Heart left ventricle (tissue), 16 donors: ENCODE data around the gene CCNQ. TPM values are rescaled to one million over a fixed set of nuclear protein-coding genes. Genes with fewer than 3 reads are reported as not detected.

ENCODE experiments used
- ATAC-seq, 4 donors: fragments of 200-7000 bp; cut with Tn5 transposase; one replicate each; pipeline ENCODE4 v1.9.1; 2020 to 2022; ENCODE audit warnings: moderate library complexity in 4 of 4, mild to moderate bottlenecking in 3 of 4, moderate number of reproducible peaks in 1 of 4
- DNase-seq, 5 donors: peaks; one replicate each; pipeline ENCODE4 v3.0.0-alpha.2; 2020
- H3K27ac ChIP-seq, 12 donors: fragments of 200-600 bp; sonication (generic) in 4 of 12; one replicate each; pipeline versions ENCODE4 v1.5.0 to v1.8.0; 2016 to 2022; ENCODE audit warnings: mild to moderate bottlenecking in 2 of 12
- H3K27me3 ChIP-seq, 9 donors: fragments of 200-600 bp; sonication (generic) in 2 of 9; one replicate each; pipeline versions ENCODE4 v1.5.1 to v1.8.0; 2016 to 2022; ENCODE audit warnings: mild to moderate bottlenecking in 3 of 9
- H3K36me3 ChIP-seq, 9 donors: fragments of 200-600 bp; sonication (generic) in 2 of 9; one replicate each; pipeline versions ENCODE4 v1.5.0 to v1.8.0; 2018 to 2022; ENCODE audit warnings: mild to moderate bottlenecking in 2 of 9
- H3K4me1 ChIP-seq, 12 donors: fragments of 200-600 bp; sonication (generic) in 4 of 12; one replicate each; pipeline versions ENCODE4 v1.5.0 to v1.8.0; 2016 to 2022; ENCODE audit warnings: mild to moderate bottlenecking in 3 of 12
- H3K4me3 ChIP-seq, 12 donors: fragments of 200-600 bp; sonication (generic) in 4 of 12; one replicate each; pipeline versions ENCODE4 v1.5.0 to v1.8.0; 2017 to 2022; ENCODE audit warnings: mild to moderate bottlenecking in 9 of 12, moderate library complexity in 4 of 12
- H3K9me3 ChIP-seq, 12 donors: fragments of 200-600 bp; sonication (generic) in 4 of 12; one replicate each; pipeline versions ENCODE4 v1.5.0 to v1.8.0; 2016 to 2022; ENCODE audit warnings: mild to moderate bottlenecking in 1 of 12
- POLR2A ChIP-seq, 2 donors: fragments of 450-650 bp; IDR thresholded peaks; one replicate each; pipeline ENCODE4 v1.6.1; 2017; ENCODE audit warnings: antibody characterized with exemption in 2 of 2, mild to moderate bottlenecking in 2 of 2, moderate library complexity in 2 of 2
- WGBS, 4 donors: extraction: QIAGEN DNeasy Blood & Tissue Kit in 2 of 4; methylation state at CpG; one replicate each; pipeline versions ENCODE4 v1.1.5 to v1.1.7; 2013 to 2018; 5-methylcytosine and 5-hydroxymethylcytosine counted together
- intact Hi-C, 10 donors: fragments of 100-400 bp; cut with DNase I; formaldehyde crosslinking; loops; one replicate each; pipeline versions ENCODE4 v1.11.1 to v1.14.2; 2022
- polyA plus RNA-seq, 2 donors: library from polyadenylated mRNA; stranded (reverse); fragments of 200-250 nt; gene quantifications; one replicate each; pipeline ENCODE4 v1.2.3, GENCODE V29; 2013
- total RNA-seq, 9 donors: library from RNA; depleted of rRNA in 2 of 9; stranded (reverse); fragments of >200 nt in 2 of 9; fragmentation: NEBNext Ultra II Directional in 3 of 9; extraction: Animal tissue kit (Norgen Biotek cat#: 25700) in 3 of 9; gene quantifications; one replicate each; pipeline versions ENCODE4 v1.1.0 to v1.2.4, GENCODE V29; 2016 to 2023
- TF ChIP-seq, protein P1 (sequence below), 12 donors: fragments of 200-600 bp; sonication (generic) in 4 of 12; IDR thresholded peaks; one replicate each; pipeline versions ENCODE4 v1.5.0 to v1.8.0; 2018 to 2022; ENCODE audit warnings: antibody characterized with exemption in 12 of 12, mild to moderate bottlenecking in 5 of 12
- donor health status: ischemic (EF 13 %, LVEDD 7.1; RV severe dilation, severe dysfunction).
- donor health status: healthy with polysubstance abuse.
- donor health status: DM: no; HTN: yes; CAD: no.
- donor health status: DM: no; HTN: no; CAD: no.
- donor health status: ischemic (EF 25% LVEDD 6.9; RV normal size, moderate dysfunction).
- donor health status: ischemic (EF 25% LVEDD 5.7; RV mildly dilated, moderate dysfunction).
- donor health status: healthy.
- donor health status: DM: yes; HTN: yes; CAD: no.
- donor health status: ischemic (EF 35%, LVEDD 5.7; RV mildly dilated, moderate dysfunction).
- donor health status: nonischemic (EF 11% LVEDD 7.7; RV severe dilation, severe dysfunction).
- donor health status: DM: yes; HTN: yes; CAD: no.
- donor health status: PGD.
- donor health status: ischemic (EF 29% LVEDD 5.4; RV normal size, mild dysfunction).
- donor health status: nonischemic (EF 23%, LVEDD 6.1; RV moderate dilation, normal function).

CCNQ gene
- total and polyA plus RNA-seq, 11 donors, result 16.2 to 126 (median 46.5) TPM

- intact Hi-C loops, result loop anchor here in 1 of 10 donors (10.0 kb wide), 1 partner anchor 369 kb away; no protein-coding TSS in a partner anchor
- H3K27me3 ChIP-seq, result peaks cover 0 to 17% (median 0%) of the 10 kb centered on the region in 9 donors
- ATAC-seq, result no peak
- 64 to 85% (median 84%) methylated on average over 7 to 16 of the region's 16 CpGs for WGBS, 4 donors
- H3K4me3 ChIP-seq, result no peak overlapping the region
- no peaks in the 10 kb centered on the region for H3K4me1 ChIP-seq
- H3K36me3 ChIP-seq, result no peaks in the 10 kb centered on the region
- DNase-seq, result peak in 1 of 5 donors; percentile 15
- H3K9me3 ChIP-seq, result peaks cover 0 to 9% (median 0%) of the 10 kb centered on the region in 12 donors
- TF ChIP-seq, protein P1, sequence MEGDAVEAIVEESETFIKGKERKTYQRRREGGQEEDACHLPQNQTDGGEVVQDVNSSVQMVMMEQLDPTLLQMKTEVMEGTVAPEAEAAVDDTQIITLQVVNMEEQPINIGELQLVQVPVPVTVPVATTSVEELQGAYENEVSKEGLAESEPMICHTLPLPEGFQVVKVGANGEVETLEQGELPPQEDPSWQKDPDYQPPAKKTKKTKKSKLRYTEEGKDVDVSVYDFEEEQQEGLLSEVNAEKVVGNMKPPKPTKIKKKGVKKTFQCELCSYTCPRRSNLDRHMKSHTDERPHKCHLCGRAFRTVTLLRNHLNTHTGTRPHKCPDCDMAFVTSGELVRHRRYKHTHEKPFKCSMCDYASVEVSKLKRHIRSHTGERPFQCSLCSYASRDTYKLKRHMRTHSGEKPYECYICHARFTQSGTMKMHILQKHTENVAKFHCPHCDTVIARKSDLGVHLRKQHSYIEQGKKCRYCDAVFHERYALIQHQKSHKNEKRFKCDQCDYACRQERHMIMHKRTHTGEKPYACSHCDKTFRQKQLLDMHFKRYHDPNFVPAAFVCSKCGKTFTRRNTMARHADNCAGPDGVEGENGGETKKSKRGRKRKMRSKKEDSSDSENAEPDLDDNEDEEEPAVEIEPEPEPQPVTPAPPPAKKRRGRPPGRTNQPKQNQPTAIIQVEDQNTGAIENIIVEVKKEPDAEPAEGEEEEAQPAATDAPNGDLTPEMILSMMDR (IDR thresholded peaks at IDR 0.05), result no peak
- no peak for TF ChIP-seq POLR2A (IDR thresholded peaks at IDR 0.05)
- no peak overlapping the region for H3K27ac ChIP-seq
These were observed 27.2 kb upstream of the CCNQ start for GRCh38 chrX:153626025-153626633.

GRCh38 chrX:153625271-153626024, 26.5 kb upstream of the CCNQ start:
- ATAC-seq (no peak), DNase-seq (peak in 1 of 5 donors; percentile 10)
- Histone ChIP-seq H3K9me3 (peaks cover 0 to 2% (median 0%) of the 10 kb centered on the region in 12 donors), H3K27ac (no peak overlapping the region), H3K4me1 (no peaks in the 10 kb centered on the region), H3K36me3 (no peaks in the 10 kb centered on the region), H3K4me3 (no peak overlapping the region), H3K27me3 (peaks cover 0 to 17% (median 0%) of the 10 kb centered on the region in 9 donors)
- no peak for TF ChIP-seq POLR2A (IDR thresholded peaks at IDR 0.05)
- TF ChIP-seq, protein P1 (IDR thresholded peaks at IDR 0.05), result no peak
- WGBS, 4 donors, result 88 to 93% (median 91%) methylated on average over 16 to 21 of the region's 21 CpGs
- intact Hi-C loops, result loop anchor here in 1 of 10 donors (10.0 kb wide), 1 partner anchor 369 kb away; no protein-coding TSS in a partner anchor

DNA sequence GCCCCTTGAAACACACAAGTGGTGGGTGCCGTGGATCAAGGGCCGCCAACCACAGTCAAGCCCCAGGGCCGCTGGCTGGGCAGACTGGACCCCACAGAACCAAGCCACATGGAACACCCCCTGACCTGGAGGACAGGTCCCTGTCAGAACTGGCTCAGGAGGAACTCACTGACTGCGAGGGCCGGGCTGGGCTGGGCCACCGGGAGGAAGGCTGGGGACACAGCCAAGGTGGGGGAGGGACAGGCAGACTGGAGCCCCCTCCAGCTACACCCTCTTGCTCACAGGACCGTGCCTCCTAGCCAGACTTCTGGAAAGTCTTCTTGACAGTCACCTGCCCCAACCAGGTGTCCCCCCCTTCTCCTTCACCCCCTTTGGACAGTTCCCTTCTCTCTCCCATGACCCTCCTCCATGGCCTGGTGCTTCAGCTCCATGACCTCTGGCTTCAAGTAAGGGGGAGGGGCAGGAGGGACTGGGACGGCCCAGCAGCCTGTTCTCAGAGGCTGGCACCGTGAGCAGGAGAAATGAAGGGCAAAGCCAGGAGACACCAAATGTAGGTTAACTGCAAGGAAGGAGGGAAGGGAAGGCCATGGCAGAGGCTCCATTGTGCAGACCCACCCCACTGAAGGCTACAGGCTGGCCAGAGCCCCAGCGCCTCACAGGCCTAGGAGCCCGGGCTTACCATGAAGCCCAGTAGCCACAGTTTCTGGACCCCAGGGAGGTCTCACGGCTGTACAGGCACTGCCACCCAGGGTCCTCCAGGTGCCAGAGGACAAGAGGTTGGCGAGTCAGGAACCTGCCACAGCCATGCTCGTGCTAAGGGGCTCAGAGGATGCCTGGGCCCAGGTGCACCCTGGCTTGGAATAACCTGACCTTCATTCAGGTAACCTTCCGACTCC, 25.5 kb upstream of the CCNQ start:
- no peaks in the 10 kb centered on the region for H3K36me3 ChIP-seq
- H3K27me3 ChIP-seq, result peaks cover 0 to 21% (median 0%) of the 10 kb centered on the region in 9 donors
- WGBS, 4 donors, result 77 to 85% (median 79%) methylated on average over 10 to 15 of the region's 15 CpGs
- intact Hi-C loops, result loop anchor here in 1 of 10 donors (10.0 kb wide), 1 partner anchor 370 kb away; no protein-coding TSS in a partner anchor
- H3K4me3 ChIP-seq, result no peak overlapping the region
- ATAC-seq, result no peak
- no peaks in the 10 kb centered on the region for H3K4me1 ChIP-seq
- DNase-seq, result peak in 1 of 5 donors; percentile 11
- H3K27ac ChIP-seq, result no peak overlapping the region
- TF ChIP-seq, protein P1 (IDR thresholded peaks at IDR 0.05), result no peak
- TF ChIP-seq POLR2A (IDR thresholded peaks at IDR 0.05), result no peak
- no peaks in the 10 kb centered on the region for H3K9me3 ChIP-seq
